Stimulated activated CD4-positive, alpha-beta T cell treated with anti-CD3 and anti-CD28 coated beads, TNF-alpha, amount 100 ng/mL, for 48 hours (primary cell): ENCODE results near the gene ZFP2.
"Not testable (repeated sequence)": the region's sequence is repeated elsewhere in the genome, so short reads cannot be mapped to it uniquely, and the experiment has no call there.

Source experiments
- DNase-seq, 3 donors: peaks; one replicate each; pipeline ENCODE4 v3.0.0-alpha.2; 2020; ENCODE audit warnings: low read depth in 3 of 3

The ZFP2 gene

DNA sequence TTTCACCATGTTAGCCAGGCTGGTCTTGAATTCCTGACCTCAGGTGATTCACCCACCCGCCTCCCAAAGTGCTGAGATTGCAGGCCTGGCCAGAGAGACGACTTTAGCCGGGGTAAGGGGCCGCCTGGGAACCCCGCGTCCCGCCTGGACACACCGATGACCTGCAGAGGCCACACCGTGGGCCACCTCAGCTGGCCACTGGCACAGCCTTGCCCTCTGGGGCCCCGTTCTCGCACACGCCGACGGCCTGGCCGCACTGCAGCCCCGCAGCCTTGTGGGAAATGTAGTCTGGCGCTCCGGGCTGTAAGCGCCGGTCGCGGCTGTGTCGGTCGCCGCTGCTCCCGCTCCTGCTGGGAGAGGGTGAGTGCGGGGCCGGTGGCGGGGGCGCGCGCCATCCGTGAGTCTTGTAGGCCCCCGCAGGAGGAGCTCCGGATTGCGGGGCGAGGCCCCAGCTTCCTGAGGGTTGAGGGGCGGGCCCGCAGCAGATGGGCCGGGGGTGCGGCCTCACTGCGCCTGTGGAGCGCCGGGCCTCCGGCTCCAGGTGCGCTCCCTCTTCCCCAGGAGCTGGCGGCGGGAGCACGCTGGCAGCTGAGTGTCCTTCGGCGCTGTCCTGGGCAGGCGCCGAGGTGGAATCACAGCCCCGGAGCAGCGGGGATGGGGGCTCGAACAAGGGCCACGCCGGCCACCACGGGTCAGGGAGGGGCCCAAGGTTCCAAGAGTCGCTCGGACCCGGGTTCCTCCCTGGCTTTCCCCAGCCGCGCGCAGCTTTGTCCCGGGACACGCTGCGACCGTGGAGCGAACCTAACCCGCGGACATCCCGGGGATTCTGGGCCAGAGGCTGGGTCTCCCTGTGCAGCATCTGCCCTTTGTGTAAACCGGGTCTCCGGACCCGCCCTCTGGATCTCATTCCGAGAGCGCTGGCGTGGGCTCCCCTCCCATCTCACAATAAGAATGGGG, at the start of gene ZFP2:
Gene ZFP2 (plus strand): TSS at position 299 of the 957 bp plus-strand sequence. CDS start 35,401 bp downstream, outside the sequence.
- DNase-seq = peak in 2 of 3 donors; percentile 3 to 16

DNA sequence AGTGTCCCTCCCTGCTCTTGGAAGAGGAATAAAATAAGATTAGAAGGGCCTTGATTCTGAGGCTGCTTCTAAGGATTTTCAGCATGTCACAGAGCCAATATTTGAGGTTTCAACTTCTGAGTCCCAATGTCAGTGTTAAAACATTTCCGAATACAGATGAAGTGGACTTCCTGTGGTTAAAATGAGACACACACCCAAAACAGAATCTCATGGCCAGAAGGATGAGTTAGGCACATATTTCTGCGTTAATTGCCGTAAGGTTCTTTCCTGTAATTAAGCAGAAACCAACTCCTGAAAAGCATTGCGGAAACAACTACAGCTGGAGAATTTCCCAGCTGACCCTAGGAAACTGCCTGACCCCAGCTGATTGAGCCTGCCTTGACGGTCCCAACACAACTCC, 46.4 kb upstream of the ZFP2 start:
- DNase-seq = no peak

DNA sequence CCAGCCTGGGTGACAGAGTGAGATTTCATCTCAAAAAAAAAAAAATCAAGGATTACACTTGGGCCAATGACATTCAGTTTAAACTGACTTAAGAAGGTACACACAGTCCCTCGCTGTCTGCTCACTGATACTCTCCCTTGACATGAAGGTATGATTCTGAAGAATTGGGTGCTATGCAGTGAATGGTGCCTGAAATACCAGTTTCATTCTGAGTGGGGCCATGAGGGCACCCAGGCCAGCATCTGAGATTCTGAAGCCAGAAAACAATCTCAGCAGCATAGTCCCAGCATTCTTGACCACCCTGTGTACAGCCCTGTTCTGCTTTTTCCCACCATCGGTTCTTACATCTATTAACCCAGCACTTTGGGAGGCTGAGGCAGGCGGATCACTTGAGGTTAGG, 43.8 kb upstream of the ZFP2 start:
- DNase-seq = no peak

DNA sequence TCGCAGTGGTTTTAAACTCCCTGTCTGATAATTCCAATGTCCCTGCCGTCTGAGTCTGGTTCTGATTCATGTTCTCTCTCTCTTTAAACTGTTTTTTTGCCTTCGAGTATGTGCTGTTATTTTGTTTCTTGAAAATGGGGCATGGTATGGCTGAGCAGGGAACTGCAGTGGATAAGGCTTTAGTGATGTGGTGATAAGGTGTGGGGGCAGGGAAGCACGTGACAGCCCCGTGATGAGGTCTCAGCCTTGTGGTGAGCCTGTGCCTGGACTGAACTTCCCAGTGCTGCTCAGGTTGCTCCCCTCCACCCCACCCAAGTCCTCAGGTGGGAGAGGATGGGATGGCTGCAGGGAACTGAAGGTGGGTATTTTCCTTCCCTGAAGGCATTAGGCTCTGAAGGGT, 41.4 kb upstream of the ZFP2 start:
- DNase-seq = no peak

DNA sequence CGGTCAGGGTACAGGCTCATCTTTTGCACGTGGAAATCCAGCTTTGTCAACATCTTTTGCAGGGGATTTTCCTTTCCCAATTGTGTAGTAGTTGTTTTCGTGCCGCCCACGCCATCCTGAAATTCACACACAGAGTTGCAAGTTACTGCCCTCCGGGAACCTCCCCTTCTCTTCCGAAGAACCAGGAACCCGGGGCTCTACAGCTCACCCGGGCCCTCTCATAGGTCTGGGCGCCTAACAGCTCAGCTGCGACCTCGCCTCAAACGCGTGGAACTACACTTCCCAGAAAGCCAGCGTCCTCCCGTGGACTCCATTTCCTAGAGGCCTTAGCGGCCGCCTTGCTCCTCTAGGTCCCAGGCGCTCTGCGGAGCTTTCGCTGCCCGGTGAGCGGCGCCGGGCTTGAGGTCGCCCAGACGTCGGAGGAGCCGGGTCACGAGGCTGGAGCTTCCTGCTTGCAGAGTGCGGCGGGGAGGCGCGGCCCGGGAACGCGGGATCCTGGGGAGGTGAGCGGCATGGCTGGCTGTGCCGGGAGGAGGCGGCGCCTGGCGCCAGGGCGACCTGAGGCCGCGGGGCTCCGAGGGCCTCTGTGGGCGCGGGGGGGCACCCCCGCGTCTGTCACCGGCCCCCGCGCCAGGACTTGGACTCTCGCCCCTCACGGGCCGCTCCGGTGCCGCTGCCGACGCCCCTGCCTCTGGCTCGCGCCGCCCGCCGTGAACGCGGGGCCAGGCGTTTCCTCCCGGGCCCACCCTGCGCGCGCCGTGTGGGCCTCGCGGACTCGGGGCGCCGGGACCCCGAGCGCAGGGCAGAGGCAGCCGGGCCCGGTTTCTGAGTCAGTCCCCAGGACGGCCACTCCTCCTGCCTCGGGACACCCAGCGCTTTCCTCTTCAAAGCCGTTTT, 35.8 kb upstream of the ZFP2 start, which contains the start of gene ZNF354B:
Gene ZNF354B (plus strand): TSS at position 329 of the 897 bp plus-strand sequence. CDS start 1,095 bp downstream, outside the sequence.
- peak; percentile 61 to 79 (median 73) for DNase-seq

DNA sequence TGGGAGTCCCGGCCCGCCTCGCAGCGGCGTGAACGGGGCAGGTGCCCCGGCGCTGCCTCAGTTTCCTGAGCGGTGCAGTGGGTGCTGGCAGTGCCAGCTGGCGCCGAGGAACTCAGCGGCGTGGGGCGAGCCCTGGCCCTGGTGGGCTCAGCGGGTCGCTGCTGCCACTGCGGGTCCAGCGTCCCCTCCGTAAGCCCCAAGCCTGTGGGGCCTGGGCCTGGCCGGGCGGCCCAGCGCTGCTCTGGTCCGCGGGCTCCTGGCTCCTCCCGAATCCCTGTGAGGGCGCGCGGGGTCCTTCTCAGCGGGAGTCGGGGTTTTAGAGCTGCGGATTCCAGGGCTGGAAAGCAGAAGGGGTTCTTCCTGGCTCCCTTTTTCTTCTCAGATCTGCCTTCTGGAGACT, 35.1 kb upstream of the ZFP2 start:
- DNase-seq = not testable (repeated sequence)

DNA sequence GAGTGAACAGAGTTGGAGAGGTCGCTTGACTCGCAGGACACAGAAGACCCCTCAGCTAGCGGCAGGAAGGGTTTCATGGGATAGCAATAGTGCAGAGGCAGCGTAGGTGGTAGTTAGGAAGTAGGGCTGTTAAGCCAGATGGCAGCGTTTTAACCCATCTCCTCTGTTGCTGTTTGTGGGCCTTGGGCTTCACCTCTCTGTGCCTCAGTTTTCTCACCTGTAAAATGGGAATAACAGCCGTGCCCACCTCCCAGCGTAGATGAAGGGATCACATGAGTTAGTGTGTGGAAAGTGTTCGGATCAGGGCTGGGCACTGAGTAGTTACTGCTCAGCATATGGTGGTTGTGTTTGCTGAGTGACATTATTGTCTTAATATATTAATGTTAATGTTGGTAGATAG, 34.1 kb upstream of the ZFP2 start:
- DNase-seq = no peak

DNA sequence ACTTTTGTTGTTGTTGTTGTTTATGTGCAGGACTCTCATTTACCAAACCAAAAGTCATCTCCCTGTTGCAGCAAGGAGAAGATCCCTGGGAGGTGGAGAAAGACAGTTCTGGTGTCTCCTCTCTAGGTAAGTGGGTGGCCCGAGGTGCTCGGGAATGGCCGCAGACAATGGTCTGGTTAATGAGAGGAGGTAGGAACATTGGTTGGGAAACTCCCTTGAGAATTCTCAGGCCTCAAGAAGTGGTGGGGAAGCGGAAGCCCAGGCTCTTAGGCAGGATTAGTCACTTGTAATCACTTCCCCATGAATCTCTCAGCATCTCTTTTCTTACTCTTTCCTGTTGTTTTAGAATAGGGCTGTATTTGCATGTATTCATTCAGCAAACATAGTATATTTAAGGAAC, 28.8 kb upstream of the ZFP2 start:
- DNase-seq = no peak

DNA sequence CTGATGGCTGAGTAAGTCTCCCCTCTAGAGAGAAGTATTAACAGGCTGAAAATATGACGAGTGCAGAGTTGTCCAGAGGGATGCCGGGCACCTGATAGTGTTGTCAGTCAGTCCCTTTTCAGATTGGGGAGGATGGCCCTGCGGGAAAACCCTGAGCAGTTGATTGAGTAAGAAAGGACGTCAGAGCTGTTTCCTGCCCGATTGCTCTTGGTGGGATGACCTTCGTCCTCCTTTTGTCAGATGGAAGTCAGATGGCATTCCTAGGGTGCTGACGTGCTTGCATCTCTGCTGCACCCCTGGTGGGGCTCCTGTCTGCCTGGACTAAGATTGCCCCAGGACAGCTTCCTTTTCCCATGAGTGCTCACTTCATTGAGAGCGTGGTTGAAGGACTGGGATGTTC, 26.1 kb upstream of the ZFP2 start:
- DNase-seq = no peak

DNA sequence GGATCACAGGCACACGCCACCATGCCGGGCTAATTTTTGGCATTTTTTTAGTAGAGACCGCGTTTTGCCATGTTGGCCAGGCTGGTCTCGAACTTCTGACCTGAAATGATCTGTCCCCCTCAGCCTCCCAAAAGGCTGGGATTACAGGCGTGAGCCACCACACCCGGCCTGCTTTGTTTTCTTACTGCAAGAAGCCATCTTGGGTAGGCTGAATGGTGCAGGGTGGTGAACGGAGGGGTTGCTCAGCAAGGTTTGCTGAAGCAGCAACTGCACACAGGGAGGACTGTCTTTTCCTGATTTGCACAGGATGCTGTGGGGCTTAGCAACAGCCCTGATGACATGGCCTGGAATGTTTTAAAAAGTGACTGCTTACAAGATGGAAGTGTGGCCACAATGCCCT, 25.3 kb upstream of the ZFP2 start:
- no peak for DNase-seq

DNA sequence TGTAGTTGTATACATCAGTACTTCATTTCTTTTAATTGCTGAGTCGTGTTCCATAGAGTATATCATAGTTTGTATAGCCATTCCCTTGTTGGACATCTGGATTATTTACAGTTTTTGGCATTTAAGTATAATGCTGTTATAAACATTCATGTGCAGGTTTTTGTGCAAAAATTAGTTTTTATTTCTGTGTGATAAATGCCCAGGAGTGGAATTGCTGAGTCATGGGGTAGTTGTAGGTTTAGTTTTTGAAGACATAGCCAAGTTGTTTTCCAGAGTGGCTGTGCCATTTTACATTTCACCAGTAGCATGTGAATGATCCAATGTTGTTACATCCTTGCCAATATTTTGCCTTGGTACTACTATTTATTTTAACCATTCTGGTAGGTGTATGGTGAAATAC, 23.4 kb upstream of the ZFP2 start:
- DNase-seq = no peak

DNA sequence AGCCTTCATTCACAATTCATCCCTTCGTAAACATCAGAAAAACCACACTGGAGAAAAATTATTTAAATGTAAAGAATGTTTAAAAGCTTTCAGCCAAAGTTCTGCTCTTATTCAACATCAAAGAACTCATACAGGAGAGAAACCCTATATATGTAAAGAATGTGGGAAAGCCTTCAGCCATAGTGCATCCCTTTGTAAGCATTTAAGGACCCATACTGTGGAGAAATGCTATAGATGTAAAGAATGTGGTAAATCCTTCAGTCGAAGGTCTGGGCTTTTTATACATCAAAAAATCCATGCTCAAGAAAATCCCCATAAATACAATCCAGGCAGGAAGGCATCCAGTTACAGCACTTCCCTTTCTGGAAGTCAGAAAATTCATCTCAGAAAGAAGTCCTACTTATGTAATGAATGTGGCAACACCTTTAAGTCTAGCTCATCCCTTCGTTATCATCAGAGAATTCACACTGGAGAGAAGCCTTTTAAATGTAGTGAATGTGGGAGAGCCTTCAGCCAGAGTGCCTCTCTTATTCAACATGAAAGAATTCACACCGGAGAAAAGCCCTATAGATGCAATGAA, 12.5 kb upstream of the ZFP2 start:
- not testable (repeated sequence) for DNase-seq

DNA sequence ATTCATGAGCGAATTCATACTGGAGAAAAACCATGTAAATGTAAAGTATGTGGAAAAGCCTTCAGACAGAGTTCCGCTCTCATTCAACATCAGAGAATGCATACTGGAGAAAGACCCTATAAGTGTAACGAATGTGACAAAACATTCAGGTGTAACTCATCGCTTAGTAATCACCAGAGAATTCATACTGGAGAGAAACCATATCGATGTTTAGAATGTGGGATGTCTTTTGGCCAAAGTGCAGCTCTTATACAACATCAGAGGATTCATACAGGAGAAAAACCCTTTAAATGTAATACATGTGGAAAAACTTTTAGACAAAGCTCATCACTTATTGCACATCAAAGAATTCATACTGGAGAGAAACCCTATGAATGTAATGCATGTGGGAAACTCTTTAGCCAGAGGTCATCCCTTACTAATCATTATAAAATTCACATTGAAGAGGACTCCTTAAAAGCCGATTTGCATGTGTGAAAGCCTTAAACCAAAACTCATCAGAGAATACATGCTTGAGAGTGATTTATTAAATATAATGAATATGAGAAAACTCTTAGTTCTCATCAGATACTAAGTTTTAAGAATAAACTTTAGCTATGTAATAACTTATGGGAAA, 11.8 kb upstream of the ZFP2 start:
- no peak for DNase-seq

DNA sequence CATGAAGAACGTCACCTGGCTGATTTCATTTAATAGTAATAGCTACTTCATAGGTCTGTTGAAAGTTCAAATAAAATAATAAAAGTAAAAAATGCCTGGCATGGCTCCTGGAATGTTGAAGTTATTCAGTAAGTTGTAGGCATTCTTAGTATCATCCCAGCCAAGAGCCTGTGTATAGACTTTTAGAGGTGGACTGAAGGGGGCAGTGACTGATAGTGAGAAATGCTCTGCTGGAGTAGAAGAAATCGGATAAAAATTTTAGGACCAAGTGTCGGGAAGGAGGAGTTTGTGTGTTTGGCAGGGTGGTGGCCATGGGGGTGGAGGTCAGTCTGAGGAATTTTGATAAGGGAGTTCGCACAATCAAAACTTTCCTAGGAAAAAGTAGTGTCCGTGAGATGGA, 3.6 kb downstream of the ZFP2 start:
- DNase-seq = no peak

DNA sequence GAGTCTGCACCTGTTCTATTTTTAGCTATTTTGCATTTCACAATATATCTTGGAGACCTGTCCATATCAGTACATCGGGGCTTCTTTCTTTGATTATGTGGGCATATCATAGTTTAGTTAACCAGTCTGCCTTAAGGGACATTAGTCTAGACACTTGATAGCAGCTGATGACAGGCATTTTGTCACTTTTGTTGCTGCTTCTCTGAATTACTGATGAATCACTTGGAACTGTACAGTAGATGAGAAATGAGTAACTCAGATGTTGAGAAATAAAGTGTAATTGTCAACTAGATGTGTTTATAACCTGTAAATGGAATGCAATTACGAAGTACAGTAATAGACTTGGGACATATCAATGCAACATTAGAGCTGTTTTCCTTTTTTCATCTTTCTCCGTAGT, 7.1 kb downstream of the ZFP2 start:
- DNase-seq = no peak

DNA sequence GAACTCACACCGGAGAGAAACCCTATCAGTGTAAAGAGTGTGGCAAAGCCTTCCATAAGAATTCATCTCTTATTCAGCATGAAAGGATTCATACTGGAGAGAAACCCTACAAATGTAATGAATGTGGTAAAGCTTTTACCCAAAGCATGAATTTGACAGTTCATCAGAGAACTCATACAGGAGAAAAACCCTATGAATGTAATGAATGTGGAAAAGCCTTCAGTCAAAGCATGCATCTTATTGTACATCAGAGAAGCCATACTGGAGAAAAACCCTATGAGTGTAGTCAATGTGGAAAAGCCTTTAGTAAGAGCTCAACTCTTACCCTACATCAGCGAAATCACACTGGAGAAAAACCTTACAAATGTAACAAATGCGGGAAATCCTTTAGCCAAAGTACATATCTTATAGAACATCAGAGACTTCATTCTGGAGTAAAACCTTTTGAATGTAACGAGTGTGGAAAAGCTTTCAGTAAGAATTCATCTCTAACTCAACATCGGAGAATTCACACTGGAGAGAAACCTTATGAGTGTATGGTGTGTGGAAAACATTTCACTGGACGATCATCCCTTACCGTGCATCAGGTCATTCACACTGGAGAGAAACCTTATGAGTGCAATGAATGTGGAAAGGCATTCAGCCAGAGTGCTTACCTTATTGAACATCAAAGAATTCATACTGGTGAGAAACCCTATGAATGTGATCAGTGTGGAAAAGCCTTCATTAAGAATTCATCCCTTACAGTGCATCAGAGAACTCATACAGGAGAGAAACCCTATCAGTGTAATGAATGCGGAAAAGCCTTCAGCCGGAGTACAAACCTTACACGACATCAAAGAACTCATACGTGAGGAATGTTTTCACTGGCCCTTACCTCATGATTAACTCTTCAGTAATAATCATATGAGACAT, 36.4 kb downstream of the ZFP2 start:
- DNase-seq = no peak

DNA sequence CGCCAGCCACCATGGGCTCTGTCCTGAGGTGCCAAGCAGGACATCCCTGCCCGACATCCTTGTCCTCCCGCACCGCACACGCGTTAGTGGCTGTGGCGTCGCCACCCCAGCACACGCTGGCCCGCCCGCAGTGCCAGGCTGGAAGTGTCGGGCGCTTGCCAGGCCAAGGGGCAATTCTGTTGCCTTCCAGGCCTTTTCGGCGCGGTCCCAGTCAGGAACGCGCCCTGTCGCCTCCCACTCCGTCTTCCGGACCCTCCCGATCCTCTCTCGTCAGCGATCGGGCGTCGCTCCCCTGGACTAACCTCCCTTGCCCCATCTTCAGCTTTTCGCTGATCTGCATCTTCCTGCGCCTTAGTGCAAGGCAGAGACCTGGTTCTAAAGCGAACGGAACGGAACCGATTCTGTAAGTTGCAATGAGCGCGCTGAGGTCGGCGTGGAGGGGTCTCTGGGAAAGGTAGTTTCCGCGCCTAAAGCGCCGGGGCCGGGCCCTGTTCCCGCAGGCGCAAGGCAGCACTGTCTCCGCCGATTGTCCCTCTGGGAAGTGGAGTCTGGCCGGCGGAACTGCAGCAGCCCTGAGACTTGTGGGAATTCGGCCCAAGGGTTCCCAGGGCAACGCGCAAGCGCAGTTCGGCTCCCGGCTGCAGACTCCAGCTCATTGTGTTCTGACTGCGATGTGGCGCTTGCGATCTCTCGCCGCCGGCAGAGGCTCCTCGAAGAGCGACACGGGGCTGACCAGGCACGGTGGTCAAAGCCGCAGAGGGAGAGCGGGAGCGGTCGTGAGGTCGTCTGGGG, 45.1 kb downstream of the ZFP2 start, which contains the start of gene ZNF454:
Gene ZNF454 (plus strand): TSS at position 630 of the 792 bp plus-strand sequence. CDS start 1,594 bp downstream, outside the sequence.
- DNase-seq = no peak

DNA sequence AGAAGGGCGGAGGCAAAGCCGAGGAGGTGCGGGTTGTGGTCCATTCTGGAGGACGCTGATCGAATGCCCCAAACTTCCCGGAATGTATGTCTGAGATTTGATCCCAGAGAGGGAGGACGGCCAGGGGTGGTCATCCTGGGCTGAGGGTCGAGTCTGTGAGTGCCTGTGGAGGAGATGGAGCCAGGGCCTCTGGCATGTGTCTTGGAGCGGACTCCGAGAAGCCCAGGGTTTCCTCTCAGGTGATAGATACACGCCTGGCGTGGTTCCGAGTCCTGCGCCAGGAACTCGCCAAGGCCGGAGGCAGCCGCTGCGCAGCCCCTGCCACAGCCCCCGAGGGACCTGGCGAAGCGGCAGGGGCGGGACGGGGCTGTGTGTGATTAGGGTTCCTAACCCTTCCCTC, 45.6 kb downstream of the ZFP2 start:
- no peak for DNase-seq

DNA sequence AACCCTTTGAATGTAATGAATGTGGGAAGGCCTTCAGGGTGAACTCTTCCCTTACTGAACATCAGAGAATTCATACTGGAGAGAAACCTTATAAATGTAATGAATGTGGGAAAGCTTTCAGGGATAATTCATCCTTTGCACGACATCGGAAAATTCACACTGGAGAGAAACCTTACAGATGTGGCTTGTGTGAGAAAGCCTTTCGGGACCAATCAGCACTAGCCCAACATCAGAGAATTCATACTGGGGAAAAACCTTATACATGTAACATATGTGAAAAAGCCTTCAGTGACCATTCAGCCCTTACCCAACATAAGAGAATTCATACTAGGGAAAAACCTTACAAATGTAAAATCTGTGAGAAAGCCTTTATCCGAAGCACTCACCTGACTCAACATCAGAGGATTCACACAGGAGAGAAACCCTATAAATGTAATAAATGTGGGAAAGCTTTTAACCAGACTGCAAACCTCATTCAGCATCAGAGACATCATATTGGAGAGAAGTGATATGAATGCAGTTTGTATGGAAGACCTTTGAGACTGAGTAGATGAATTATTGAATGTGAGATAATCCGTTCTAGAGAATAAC, 69.8 kb downstream of the ZFP2 start:
- no peak for DNase-seq
